Ectodermal cell (in vitro differentiated cells): Measurements from ENCODE around the gene ABHD3. TPM values are rescaled to one million over a fixed set of nuclear protein-coding genes. Genes with fewer than 3 reads are reported as not detected.

Source experiments
- H3K27ac ChIP-seq: 2 replicates; pipeline ENCODE4 v1.7.0; 2013; ENCODE audit warnings: mild to moderate bottlenecking, low read depth, low read length; ENCODE audit not compliant: insufficient read depth, poor library complexity, severe bottlenecking
- H3K27me3 ChIP-seq: 2 replicates; pipeline ENCODE4 v1.7.0; 2013; ENCODE audit warnings: mild to moderate bottlenecking, low read length; ENCODE audit not compliant: insufficient read depth, control insufficient read depth, poor library complexity, severe bottlenecking
- H3K36me3 ChIP-seq: one replicate; pipeline ENCODE4 v1.7.0; 2013; ENCODE audit warnings: low read length; ENCODE audit not compliant: control insufficient read depth, insufficient read depth
- H3K4me1 ChIP-seq: one replicate; pipeline ENCODE4 v1.7.0; 2013; ENCODE audit warnings: low read length; ENCODE audit not compliant: control insufficient read depth, insufficient read depth
- H3K4me3 ChIP-seq: 2 replicates; pipeline ENCODE4 v1.7.0; 2013; ENCODE audit warnings: low read depth, low read length, control low read depth; ENCODE audit not compliant: insufficient read depth
- H3K9me3 ChIP-seq: 2 replicates; pipeline ENCODE4 v1.7.0; 2013; ENCODE audit warnings: mild to moderate bottlenecking, low read length, moderate library complexity; ENCODE audit not compliant: control insufficient read depth
- WGBS, 2 experiments: methylation state at CpG; one replicate each; pipeline ENCODE4 v1.1.7; 2013; ENCODE audit warnings: missing lambda C conversion rate in 2 of 2; 5-methylcytosine and 5-hydroxymethylcytosine counted together
- polyA plus RNA-seq, 4 experiments: library from polyadenylated mRNA; stranded (reverse); fragments of 50-300 nt; gene quantifications; one replicate each; pipeline ENCODE4 v1.2.3, GENCODE V29; 2013

ABHD3 gene
- 7.6 TPM for polyA plus RNA-seq (2013, experiment 1 of 4)
- 7.1 TPM for polyA plus RNA-seq (2013, experiment 2 of 4)
- 8.6 TPM for polyA plus RNA-seq (2013, experiment 3 of 4)
- polyA plus RNA-seq (2013, experiment 4 of 4), result 10.9 TPM

- no peaks in the 10 kb centered on the region for H3K9me3 ChIP-seq
- peak within 1 kb of the TSS; percentile 82 for H3K4me3 ChIP-seq
- H3K27me3 ChIP-seq, result peaks cover 26% of the 10 kb centered on the region
- H3K27ac ChIP-seq, result peak within 1 kb of the TSS; percentile 78
- WGBS, 2 experiments, result 8 to 9% methylated on average over 60 of the region's 60 CpGs
- H3K4me1 ChIP-seq, result no peaks in the 10 kb centered on the region
- no peaks in the 10 kb centered on the region for H3K36me3 ChIP-seq
Measured at GRCh38 chr18:21704603-21705364, at the start of gene ABHD3. TSS of gene ABHD3 (minus strand) at chr18:21704774. CDS start at chr18:21704665, 109 bp downstream.

- H3K27me3 ChIP-seq, result no peaks in the 10 kb centered on the region
- 90 to 91% methylated on average over 2 of the region's 2 CpGs for WGBS, 2 experiments
- no peak overlapping the region for H3K4me3 ChIP-seq
- peaks cover 6% of the 10 kb centered on the region for H3K4me1 ChIP-seq
- H3K27ac ChIP-seq, result no peak overlapping the region
- H3K36me3 ChIP-seq, result no peaks in the 10 kb centered on the region
- H3K9me3 ChIP-seq, result no peaks in the 10 kb centered on the region
Measured at GRCh38 chr18:21747764-21748693, 43.5 kb upstream of the ABHD3 start.

- no peaks in the 10 kb centered on the region for H3K27me3 ChIP-seq
- H3K27ac ChIP-seq, result no peak overlapping the region
- WGBS, 2 experiments, result 69 to 77% methylated on average over 2 of the region's 2 CpGs
- H3K4me1 ChIP-seq, result peaks cover 8% of the 10 kb centered on the region
- H3K36me3 ChIP-seq, result no peaks in the 10 kb centered on the region
- H3K4me3 ChIP-seq, result no peak overlapping the region
- H3K9me3 ChIP-seq, result no peaks in the 10 kb centered on the region
Measured at GRCh38 chr18:21747268-21747667, 42.7 kb upstream of the ABHD3 start.

- Histone ChIP-seq H3K4me1 (peaks cover 8% of the 10 kb centered on the region), H3K27me3 (no peaks in the 10 kb centered on the region), H3K27ac (no peak overlapping the region), H3K36me3 (no peaks in the 10 kb centered on the region), H3K9me3 (no peaks in the 10 kb centered on the region), H3K4me3 (no peak overlapping the region)
- WGBS, 2 experiments, result 97% methylated on average over 5 of the region's 5 CpGs
Measured at GRCh38 chr18:21745231-21745630, 40.7 kb upstream of the ABHD3 start.

- peak overlapping the region; percentile 94 for H3K4me3 ChIP-seq
- H3K27me3 ChIP-seq, result no peaks in the 10 kb centered on the region
- H3K4me1 ChIP-seq, result peaks cover 8% of the 10 kb centered on the region
- no peak overlapping the region for H3K27ac ChIP-seq
- no peaks in the 10 kb centered on the region for H3K36me3 ChIP-seq
- no peaks in the 10 kb centered on the region for H3K9me3 ChIP-seq
- WGBS, 2 experiments, result 91 to 92% methylated on average over 7 of the region's 7 CpGs
Measured at GRCh38 chr18:21743166-21743832, 38.7 kb upstream of the ABHD3 start.

- no peaks in the 10 kb centered on the region for H3K36me3 ChIP-seq
- H3K4me1 ChIP-seq, result peaks cover 8% of the 10 kb centered on the region
- H3K27me3 ChIP-seq, result no peaks in the 10 kb centered on the region
- 20 to 21% methylated on average over 4 of the region's 5 CpGs for WGBS, 2 experiments
- no peaks in the 10 kb centered on the region for H3K9me3 ChIP-seq
- H3K4me3 ChIP-seq, result peak overlapping the region; percentile 94
- no peak overlapping the region for H3K27ac ChIP-seq
Measured at GRCh38 chr18:21742315-21742687, 37.7 kb upstream of the ABHD3 start.

GRCh38 chr18:21741562-21742314, 37.2 kb upstream of the ABHD3 start:
- Histone ChIP-seq H3K9me3 (no peaks in the 10 kb centered on the region), H3K4me1 (peaks cover 8% of the 10 kb centered on the region), H3K4me3 (peak overlapping the region; percentile 94), H3K36me3 (no peaks in the 10 kb centered on the region), H3K27ac (peak overlapping the region; percentile 95), H3K27me3 (no peaks in the 10 kb centered on the region)
- WGBS, 2 experiments, result 1% methylated on average over 49 of the region's 49 CpGs

GRCh38 chr18:21741312-21741561, 36.7 kb upstream of the ABHD3 start:
- peak overlapping the region; percentile 95 for H3K27ac ChIP-seq
- H3K4me1 ChIP-seq, result peaks cover 3% of the 10 kb centered on the region
- WGBS, 2 experiments, result 0% methylated on average over 41 of the region's 41 CpGs
- no peaks in the 10 kb centered on the region for H3K36me3 ChIP-seq
- H3K4me3 ChIP-seq, result peak overlapping the region; percentile 94
- H3K27me3 ChIP-seq, result no peaks in the 10 kb centered on the region
- no peaks in the 10 kb centered on the region for H3K9me3 ChIP-seq

- Histone ChIP-seq H3K27me3 (no peaks in the 10 kb centered on the region), H3K4me3 (peak within 1 kb of the TSS; percentile 94), H3K36me3 (no peaks in the 10 kb centered on the region), H3K27ac (peak within 1 kb of the TSS; percentile 95), H3K9me3 (no peaks in the 10 kb centered on the region), H3K4me1 (peaks cover 3% of the 10 kb centered on the region)
- WGBS, 2 experiments, result 0% methylated on average over 76 of the region's 76 CpGs
Measured at GRCh38 chr18:21740538-21741311, 36.2 kb upstream of the ABHD3 start, which contains the start of gene MIB1. TSS of gene MIB1 (plus strand) at chr18:21740792. CDS start at chr18:21741584, 792 bp downstream.
